Gastrocnemius medialis (tissue), 4 donors: Measurements from ENCODE around the gene CTCFL. TPM values are rescaled to one million over a fixed set of nuclear protein-coding genes. Genes with fewer than 3 reads are reported as not detected.

Source experiments
- ATAC-seq, 2 donors: fragments of 150-250 bp; one replicate each; pipeline ENCODE4 v1.9.1; 2016
- DNase-seq, 2 donors: peaks; one replicate each; pipeline ENCODE4 v3.0.0-alpha.2; 2019
- H3K27ac ChIP-seq, 4 donors: fragments of 200-600 bp; sonication (generic); 1 replicate in 1 of 4; 2 replicates in 3 of 4; pipeline ENCODE4 v1.5.1; 2016 to 2018; ENCODE audit warnings: mild to moderate bottlenecking in 2 of 4, moderate library complexity in 1 of 4
- H3K27me3 ChIP-seq, 3 donors: fragments of 200-600 bp; sonication (generic) in 2 of 3; 1 replicate in 1 of 3; 2 replicates in 2 of 3; pipeline versions ENCODE4 v1.5.1 to v1.6.0; 2016 to 2019; ENCODE audit warnings: mild to moderate bottlenecking in 1 of 3, moderate library complexity in 1 of 3
- H3K36me3 ChIP-seq, 2 donors: fragments of 200-600 bp; sonication (generic) in 1 of 2; one replicate each; pipeline ENCODE4 v1.5.1; 2017 to 2018
- H3K4me1 ChIP-seq, 2 donors: fragments of 200-600 bp; sonication (generic) in 1 of 2; one replicate each; pipeline ENCODE4 v1.5.1; 2016 to 2017; ENCODE audit warnings: mild to moderate bottlenecking in 2 of 2
- H3K4me3 ChIP-seq, 4 donors: fragments of 200-600 bp; sonication (generic) in 3 of 4; 1 replicate in 1 of 4; 2 replicates in 3 of 4; pipeline ENCODE4 v1.5.1; 2016 to 2019; ENCODE audit warnings: mild to moderate bottlenecking in 2 of 4
- H3K9me3 ChIP-seq, 3 donors: fragments of 200-600 bp; sonication (generic) in 2 of 3; 1 replicate in 1 of 3; 2 replicates in 2 of 3; pipeline ENCODE4 v1.5.1; 2016 to 2019
- POLR2A ChIP-seq, 2 donors: fragments of 450-650 bp; IDR thresholded peaks; one replicate each; pipeline ENCODE4 v1.6.1; 2017; ENCODE audit warnings: antibody characterized with exemption in 2 of 2, mild to moderate bottlenecking in 2 of 2, moderate library complexity in 2 of 2
- in situ Hi-C, 4 donors: fragments of 200-750 bp; cut with MboI; loops; one replicate each; pipeline versions ENCODE4 v1.15.0 to v1.8.0; 2017; ENCODE audit warnings: low sequenced_read_pairs in 4 of 4
- intact Hi-C: fragments of 100-400 bp; cut with DNase I; formaldehyde crosslinking; loops from one replicate; pipeline ENCODE4 v1.15.1; 2023; ENCODE audit warnings: low total_unique reads
- total RNA-seq, 4 donors: library from RNA; depleted of rRNA; stranded (reverse); fragments of >200 nt; gene quantifications; one replicate each; pipeline versions ENCODE4 v1.1.0 to v1.2.3, GENCODE V29; 2016
- TF ChIP-seq, protein P1 (sequence below), 5 experiments: fragments of 450-650 bp in 3 of 5; fragments of 200-600 bp in 2 of 5; sonication (generic) in 2 of 5; IDR thresholded peaks in 4 of 5; conservative IDR thresholded peaks in 1 of 5; 1 replicate in 4 of 5; 2 replicates in 1 of 5; pipeline ENCODE4 v1.5.1; 2016 to 2019; ENCODE audit warnings: antibody characterized with exemption in 5 of 5, mild to moderate bottlenecking in 3 of 5, moderate library complexity in 3 of 5

The CTCFL gene
- total RNA-seq, 4 donors from 2014 or later = not detected

DNA sequence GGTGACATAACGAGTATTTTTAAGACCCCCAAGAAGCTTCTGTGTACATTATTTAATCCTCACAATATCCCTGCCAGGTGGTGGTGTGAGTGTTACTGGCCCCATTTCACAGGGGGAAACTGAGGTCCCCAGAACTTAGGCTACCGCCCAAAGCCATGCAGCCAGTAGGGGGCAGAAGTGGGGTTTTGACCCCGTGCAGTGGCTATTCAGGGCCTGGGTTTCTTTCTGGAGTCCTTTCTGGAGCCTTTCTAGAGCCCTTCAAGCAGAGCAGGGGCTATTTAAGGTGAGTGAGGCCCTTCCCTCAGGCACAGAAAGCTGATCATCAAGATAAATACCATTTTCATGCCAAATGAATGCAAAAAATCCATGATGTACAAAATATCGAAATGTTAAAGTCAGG lies 59.0 kb downstream of the CTCFL start:
- ATAC-seq (no peak), DNase-seq (peak in 1 of 2 donors; percentile 6)
- Histone ChIP-seq H3K27me3 (no peaks in the 10 kb centered on the region), H3K36me3 (no peaks in the 10 kb centered on the region), H3K27ac (no peak overlapping the region), H3K4me3 (no peak overlapping the region), H3K9me3 (no peaks in the 10 kb centered on the region), H3K4me1 (peaks cover 23 to 31% of the 10 kb centered on the region in 2 donors)
- TF ChIP-seq POLR2A (IDR thresholded peaks at IDR 0.05) = no peak
- TF ChIP-seq, protein P1, sequence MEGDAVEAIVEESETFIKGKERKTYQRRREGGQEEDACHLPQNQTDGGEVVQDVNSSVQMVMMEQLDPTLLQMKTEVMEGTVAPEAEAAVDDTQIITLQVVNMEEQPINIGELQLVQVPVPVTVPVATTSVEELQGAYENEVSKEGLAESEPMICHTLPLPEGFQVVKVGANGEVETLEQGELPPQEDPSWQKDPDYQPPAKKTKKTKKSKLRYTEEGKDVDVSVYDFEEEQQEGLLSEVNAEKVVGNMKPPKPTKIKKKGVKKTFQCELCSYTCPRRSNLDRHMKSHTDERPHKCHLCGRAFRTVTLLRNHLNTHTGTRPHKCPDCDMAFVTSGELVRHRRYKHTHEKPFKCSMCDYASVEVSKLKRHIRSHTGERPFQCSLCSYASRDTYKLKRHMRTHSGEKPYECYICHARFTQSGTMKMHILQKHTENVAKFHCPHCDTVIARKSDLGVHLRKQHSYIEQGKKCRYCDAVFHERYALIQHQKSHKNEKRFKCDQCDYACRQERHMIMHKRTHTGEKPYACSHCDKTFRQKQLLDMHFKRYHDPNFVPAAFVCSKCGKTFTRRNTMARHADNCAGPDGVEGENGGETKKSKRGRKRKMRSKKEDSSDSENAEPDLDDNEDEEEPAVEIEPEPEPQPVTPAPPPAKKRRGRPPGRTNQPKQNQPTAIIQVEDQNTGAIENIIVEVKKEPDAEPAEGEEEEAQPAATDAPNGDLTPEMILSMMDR (IDR thresholded peaks at IDR 0.05 in 4 of 5, conservative IDR thresholded peaks at IDR 0.05 in 1 of 5) = no peak
- in situ Hi-C loops (no loop called here), intact Hi-C loops (no loop called here)

DNA sequence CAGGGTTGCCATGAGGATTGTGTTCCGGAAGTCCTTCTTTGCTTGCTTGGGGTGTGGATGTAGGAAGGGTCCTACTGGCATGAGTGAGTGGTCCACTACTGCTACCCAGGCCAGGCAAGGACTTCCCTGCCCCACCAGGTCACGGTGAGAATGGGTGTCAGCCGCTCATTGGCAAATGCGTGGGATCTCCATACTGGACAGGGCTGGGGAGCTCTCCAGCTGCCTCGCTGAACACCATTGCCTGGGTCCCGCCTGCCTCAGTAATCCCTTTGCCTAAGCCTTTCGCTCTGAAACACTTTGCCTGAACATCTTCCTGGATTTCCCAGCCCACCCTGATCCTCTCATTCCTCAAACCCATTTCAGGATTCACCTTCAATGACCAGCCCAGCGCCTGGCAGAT lies 59.5 kb downstream of the CTCFL start:
- no peaks in the 10 kb centered on the region for H3K9me3 ChIP-seq
- peaks cover 22 to 27% of the 10 kb centered on the region in 2 donors for H3K4me1 ChIP-seq
- no peaks in the 10 kb centered on the region for H3K27me3 ChIP-seq
- peak in 1 of 2 donors; percentile 8 for DNase-seq
- no peak overlapping the region for H3K4me3 ChIP-seq
- intact Hi-C loops = no loop called here
- H3K27ac ChIP-seq = no peak overlapping the region
- no peaks in the 10 kb centered on the region for H3K36me3 ChIP-seq
- in situ Hi-C loops = no loop called here
- no peak for ATAC-seq
- TF ChIP-seq, protein P1 (IDR thresholded peaks at IDR 0.05 in 4 of 5, conservative IDR thresholded peaks at IDR 0.05 in 1 of 5) = no peak
- TF ChIP-seq POLR2A (IDR thresholded peaks at IDR 0.05) = no peak

DNA sequence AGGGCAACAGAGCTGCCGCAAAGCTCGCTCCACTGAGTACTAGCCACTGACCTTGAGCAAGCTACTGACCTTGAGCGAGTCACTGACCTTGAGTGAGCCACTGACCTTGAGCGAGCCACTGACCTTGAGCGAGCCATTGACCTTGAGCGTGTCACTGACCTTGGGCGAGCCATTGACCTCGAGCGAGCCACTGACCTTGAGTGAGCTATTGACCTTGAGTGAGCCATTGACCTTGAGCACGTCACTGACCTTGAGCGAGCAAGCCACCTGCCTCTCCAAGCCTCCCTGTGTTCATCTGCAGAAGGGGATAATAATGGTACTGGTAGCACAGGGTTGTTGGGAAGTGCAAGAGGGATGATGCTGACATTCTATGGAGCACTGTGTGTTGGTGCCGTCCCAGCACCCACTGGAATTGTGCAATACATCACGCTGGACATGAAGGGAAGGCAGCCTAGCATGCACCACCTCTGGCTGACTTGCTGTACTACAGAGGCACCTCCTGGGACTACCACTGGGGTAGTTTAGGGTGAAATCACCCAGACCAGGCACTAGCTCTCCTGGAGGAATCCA lies 60.2 kb downstream of the CTCFL start:
- no peak for ATAC-seq
- Histone ChIP-seq H3K4me1 (peaks cover 14 to 21% of the 10 kb centered on the region in 2 donors), H3K27me3 (no peaks in the 10 kb centered on the region), H3K9me3 (no peaks in the 10 kb centered on the region), H3K4me3 (no peak overlapping the region), H3K36me3 (no peaks in the 10 kb centered on the region), H3K27ac (no peak overlapping the region)
- intact Hi-C loops (no loop called here), in situ Hi-C loops (no loop called here)
- TF ChIP-seq POLR2A (IDR thresholded peaks at IDR 0.05) = no peak
- TF ChIP-seq, protein P1 (IDR thresholded peaks at IDR 0.05 in 4 of 5, conservative IDR thresholded peaks at IDR 0.05 in 1 of 5) = peak in 4 of 5 experiments; percentile 7 to 42 (median 25)
- DNase-seq = peak in 1 of 2 donors; percentile 44

DNA sequence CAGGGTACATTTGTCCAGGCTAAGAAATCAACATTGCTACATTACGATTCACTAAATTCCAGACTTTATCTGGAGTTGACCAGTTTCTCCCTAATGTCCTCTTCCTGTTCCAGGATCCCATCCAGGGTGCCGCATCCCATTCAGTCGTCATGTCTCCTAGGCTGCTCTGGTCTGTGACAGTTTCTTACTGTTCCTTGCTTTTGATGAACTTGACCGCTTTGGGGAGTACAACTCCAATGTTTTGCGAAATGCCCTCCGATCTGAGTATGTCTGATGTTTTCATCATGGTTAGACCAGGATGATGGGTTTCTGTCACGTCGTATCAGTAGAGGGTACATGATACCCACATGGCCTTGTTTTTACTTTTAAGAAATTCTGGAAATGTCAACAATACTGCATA lies 62.2 kb downstream of the CTCFL start:
- H3K27me3 ChIP-seq = no peaks in the 10 kb centered on the region
- H3K36me3 ChIP-seq = no peaks in the 10 kb centered on the region
- ATAC-seq (no peak), DNase-seq (no peak)
- H3K27ac ChIP-seq = no peak overlapping the region
- H3K4me1 ChIP-seq = peaks cover 14 to 23% of the 10 kb centered on the region in 2 donors
- intact Hi-C loops (no loop called here), in situ Hi-C loops (no loop called here)
- H3K9me3 ChIP-seq = no peaks in the 10 kb centered on the region
- TF ChIP-seq, protein P1 (IDR thresholded peaks at IDR 0.05 in 4 of 5, conservative IDR thresholded peaks at IDR 0.05 in 1 of 5) = no peak
- TF ChIP-seq POLR2A (IDR thresholded peaks at IDR 0.05) = no peak
- no peak overlapping the region for H3K4me3 ChIP-seq

DNA sequence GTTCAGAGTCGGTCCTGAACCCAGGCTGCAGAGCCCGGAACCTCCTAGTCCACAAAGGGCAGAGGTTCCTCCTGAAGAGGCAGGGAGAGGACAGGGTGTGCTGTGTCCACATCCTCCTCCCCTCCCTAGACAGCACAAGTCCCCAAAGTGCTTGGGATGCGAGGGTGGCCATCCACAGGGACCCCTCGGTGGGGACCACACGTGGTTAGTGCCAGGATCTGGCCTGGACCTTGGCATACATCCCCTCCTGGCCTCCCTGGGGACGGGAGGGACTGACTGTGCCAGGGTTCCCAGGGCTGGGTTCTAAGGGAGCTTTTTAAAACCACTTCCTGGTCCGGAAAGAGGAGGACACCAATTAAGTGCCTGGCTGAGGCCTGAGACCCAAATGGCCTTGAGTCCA lies 63.2 kb downstream of the CTCFL start:
- no peak overlapping the region for H3K27ac ChIP-seq
- intact Hi-C loops = no loop called here

More for the DNA sequence above, 63.2 kb downstream of the CTCFL start:
- ATAC-seq = no peak
- TF ChIP-seq POLR2A (IDR thresholded peaks at IDR 0.05) = no peak
- TF ChIP-seq, protein P1 (IDR thresholded peaks at IDR 0.05 in 4 of 5, conservative IDR thresholded peaks at IDR 0.05 in 1 of 5) = no peak
- Histone ChIP-seq H3K4me3 (no peak overlapping the region), H3K27me3 (no peaks in the 10 kb centered on the region), H3K9me3 (no peaks in the 10 kb centered on the region), H3K36me3 (no peaks in the 10 kb centered on the region), H3K4me1 (peaks cover 22 to 25% of the 10 kb centered on the region in 2 donors)
- DNase-seq = no peak
- in situ Hi-C loops = no loop called here
